GM21360 (cell line): ENCODE data around the gene SERHL2.
"Not testable (repeated sequence)": the region's sequence is repeated elsewhere in the genome, so short reads cannot be mapped to it uniquely, and the experiment has no call there.

ENCODE experiments used
- ATAC-seq: cut with Tn5 transposase; IDR thresholded peaks from one replicate; pipeline ENCODE4 v1.9.1; 2021; ENCODE audit warnings: mild to moderate bottlenecking, moderate library complexity; ENCODE audit not compliant: unreplicated experiment

Gene SERHL2

GRCh38 chr22:42535082-42535731 lies 18.5 kb upstream of the SERHL2 start:
- ATAC-seq, result not testable (repeated sequence)

- no peak for ATAC-seq
These were observed 17.6 kb upstream of the SERHL2 start for GRCh38 chr22:42536166-42536565.

GRCh38 chr22:42536634-42537033 lies 17.1 kb upstream of the SERHL2 start:
- not testable (repeated sequence) for ATAC-seq

- ATAC-seq, result not testable (repeated sequence)
These were observed 16.4 kb upstream of the SERHL2 start for GRCh38 chr22:42537199-42537831.

GRCh38 chr22:42539236-42539771 lies 14.5 kb upstream of the SERHL2 start:
- peak; percentile 49 for ATAC-seq

GRCh38 chr22:42544686-42545085 lies 9.1 kb upstream of the SERHL2 start:
- no peak for ATAC-seq

GRCh38 chr22:42547562-42547961 lies 6.2 kb upstream of the SERHL2 start:
- ATAC-seq, result no peak

- ATAC-seq, result not testable (repeated sequence)
These were observed 5.6 kb upstream of the SERHL2 start for GRCh38 chr22:42548126-42548525.

GRCh38 chr22:42548597-42549330 lies 5.0 kb upstream of the SERHL2 start:
- no peak for ATAC-seq

- ATAC-seq, result no peak
These were observed 4.3 kb upstream of the SERHL2 start for GRCh38 chr22:42549331-42550060.

- ATAC-seq, result not testable (repeated sequence)
These were observed 1.5 kb upstream of the SERHL2 start for GRCh38 chr22:42552294-42552647.

GRCh38 chr22:42560381-42560780 lies 6.6 kb downstream of the SERHL2 start:
- ATAC-seq, result no peak

GRCh38 chr22:42560781-42561180 lies 7.0 kb downstream of the SERHL2 start:
- ATAC-seq, result no peak

GRCh38 chr22:42561856-42562255 lies 8.1 kb downstream of the SERHL2 start:
- ATAC-seq, result no peak

- ATAC-seq, result no peak
These were observed 8.5 kb downstream of the SERHL2 start for GRCh38 chr22:42562279-42562678.

- ATAC-seq, result no peak
These were observed 8.9 kb downstream of the SERHL2 start for GRCh38 chr22:42562684-42563083.

- ATAC-seq, result not testable (repeated sequence)
These were observed 10.2 kb downstream of the SERHL2 start for GRCh38 chr22:42563943-42564342.

GRCh38 chr22:42564699-42565098 lies 10.9 kb downstream of the SERHL2 start:
- ATAC-seq, result no peak

- no peak for ATAC-seq
These were observed 12.2 kb downstream of the SERHL2 start for GRCh38 chr22:42565956-42566355.

GRCh38 chr22:42567950-42568349 lies 14.2 kb downstream of the SERHL2 start:
- ATAC-seq, result not testable (repeated sequence)

GRCh38 chr22:42570580-42570979 lies 16.8 kb downstream of the SERHL2 start:
- ATAC-seq, result not testable (repeated sequence)
